GM19455 (cell line): Measurements from ENCODE around the gene FLNC.

Source experiments
- ATAC-seq: cut with Tn5 transposase; IDR thresholded peaks from one replicate; pipeline ENCODE4 v1.9.1; 2021; ENCODE audit not compliant: unreplicated experiment

FLNC gene

GRCh38 chr7:128862571-128863432 lies 32.6 kb downstream of the FLNC start, which contains the start of gene ATP6V1F:
Gene ATP6V1F (plus strand): TSS chr7:128862856. CDS start chr7:128862905, 49 bp downstream.
- ATAC-seq = peak; percentile 87

- ATAC-seq = peak; percentile 38
Observed at GRCh38 chr7:128863433-128863989, 33.3 kb downstream of the FLNC start.

- ATAC-seq = no peak
Observed at GRCh38 chr7:128865303-128865702, 35.1 kb downstream of the FLNC start.

- no peak for ATAC-seq
Observed at GRCh38 chr7:128865996-128866877, 36.0 kb downstream of the FLNC start.

GRCh38 chr7:128867241-128867640 lies 37.0 kb downstream of the FLNC start:
- ATAC-seq = no peak

- no peak for ATAC-seq
Observed at GRCh38 chr7:128867842-128868623, 37.8 kb downstream of the FLNC start.

- ATAC-seq = no peak
Observed at GRCh38 chr7:128868624-128869137, 38.5 kb downstream of the FLNC start.

GRCh38 chr7:128869138-128869943 lies 39.1 kb downstream of the FLNC start:
- no peak for ATAC-seq

- no peak for ATAC-seq
Observed at GRCh38 chr7:128869944-128870285, 39.7 kb downstream of the FLNC start.

- no peak for ATAC-seq
Observed at GRCh38 chr7:128871050-128871449, 40.8 kb downstream of the FLNC start.

GRCh38 chr7:128872394-128872824 lies 42.2 kb downstream of the FLNC start:
- no peak for ATAC-seq

- ATAC-seq = no peak
Observed at GRCh38 chr7:128873234-128873633, 43.0 kb downstream of the FLNC start.

- ATAC-seq = no peak
Observed at GRCh38 chr7:128874140-128875031, 44.2 kb downstream of the FLNC start.

- ATAC-seq = no peak
Observed at GRCh38 chr7:128875523-128875948, 45.3 kb downstream of the FLNC start.

- ATAC-seq = no peak
Observed at GRCh38 chr7:128876127-128876526, 45.9 kb downstream of the FLNC start.

- ATAC-seq = no peak
Observed at GRCh38 chr7:128876586-128876977, 46.4 kb downstream of the FLNC start.

GRCh38 chr7:128876978-128877755 lies 47.0 kb downstream of the FLNC start:
- ATAC-seq = no peak

- no peak for ATAC-seq
Observed at GRCh38 chr7:128877756-128878120, 47.5 kb downstream of the FLNC start.
